Stomach (tissue), 4 donors: ENCODE measurements around the gene ZNF644.
"Not testable (repeated sequence)": the region's sequence is repeated elsewhere in the genome, so short reads cannot be mapped to it uniquely, and the experiment has no call there.

Experiments used
- CTCF ChIP-seq, 7 experiments: fragments of 450-650 bp in 4 of 7; fragments of 200-600 bp in 3 of 7; sonication (generic) in 3 of 7; IDR thresholded peaks; one replicate each; pipeline ENCODE4 v1.5.1; 2016 to 2019; ENCODE audit warnings: antibody characterized with exemption in 7 of 7, control low read depth in 2 of 7, mild to moderate bottlenecking in 1 of 7
- POLR2A ChIP-seq, 4 donors: fragments of 450-650 bp; IDR thresholded peaks; one replicate each; pipeline ENCODE4 v1.6.1; 2016; ENCODE audit warnings: antibody characterized with exemption in 4 of 4, control low read depth in 2 of 4, mild to moderate bottlenecking in 1 of 4, moderate library complexity in 1 of 4
- POLR2AphosphoS5 ChIP-seq, 3 donors: sonication (generic); formaldehyde crosslinking; IDR thresholded peaks; one replicate each; pipeline ENCODE4 v1.6.1; 2016; ENCODE audit warnings: antibody characterized with exemption in 3 of 3

- not testable (repeated sequence) for TF ChIP-seq CTCF, POLR2A, POLR2AphosphoS5 (IDR thresholded peaks at IDR 0.05)
These were observed 128.2 kb downstream of the ZNF644 start for GRCh38 chr1:90893679-90894078.
